CD4-positive, alpha-beta T cell treated with Interleukin-12 subunit alpha and Interleukin-12 subunit beta, for 1 hour (primary cell): ENCODE data around the gene PARD3.

Experiments used
- DNase-seq: peaks from one replicate; pipeline ENCODE4 v3.0.0-alpha.2; 2020

PARD3 gene

GRCh38 chr10:34736976-34737771 is 77.9 kb downstream of the PARD3 start:
- no peak for DNase-seq

- no peak for DNase-seq
Observed at GRCh38 chr10:34734918-34735317, 80.2 kb downstream of the PARD3 start.

DNA sequence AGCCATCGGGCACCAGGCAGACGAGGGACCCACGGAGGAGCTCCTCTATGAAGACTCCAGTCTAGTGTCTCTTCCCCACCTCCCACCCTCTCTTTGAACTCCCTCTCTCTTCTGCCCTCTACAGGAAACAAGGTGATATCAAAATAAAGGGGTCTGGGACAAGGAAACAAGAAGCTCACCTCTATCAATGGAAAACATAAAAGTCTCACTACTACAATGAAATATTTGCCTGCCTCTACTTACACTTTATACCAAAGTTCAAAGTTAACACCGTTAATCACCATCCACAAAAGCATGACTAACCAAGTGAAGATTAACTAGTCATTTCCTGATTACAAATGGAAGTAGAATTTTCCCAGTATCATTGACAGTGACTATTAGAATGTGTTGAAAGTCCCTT is 82.2 kb downstream of the PARD3 start:
- no peak for DNase-seq

GRCh38 chr10:34731885-34732701 is 83.0 kb downstream of the PARD3 start:
- DNase-seq: no peak

GRCh38 chr10:34731213-34731612 is 83.9 kb downstream of the PARD3 start:
- no peak for DNase-seq

GRCh38 chr10:34730726-34731125 is 84.4 kb downstream of the PARD3 start:
- DNase-seq: no peak

GRCh38 chr10:34729619-34730018 is 85.5 kb downstream of the PARD3 start:
- DNase-seq: no peak

GRCh38 chr10:34728361-34728760 is 86.7 kb downstream of the PARD3 start:
- DNase-seq: no peak

- DNase-seq: no peak
Observed at GRCh38 chr10:34727595-34728033, 87.5 kb downstream of the PARD3 start.

DNA sequence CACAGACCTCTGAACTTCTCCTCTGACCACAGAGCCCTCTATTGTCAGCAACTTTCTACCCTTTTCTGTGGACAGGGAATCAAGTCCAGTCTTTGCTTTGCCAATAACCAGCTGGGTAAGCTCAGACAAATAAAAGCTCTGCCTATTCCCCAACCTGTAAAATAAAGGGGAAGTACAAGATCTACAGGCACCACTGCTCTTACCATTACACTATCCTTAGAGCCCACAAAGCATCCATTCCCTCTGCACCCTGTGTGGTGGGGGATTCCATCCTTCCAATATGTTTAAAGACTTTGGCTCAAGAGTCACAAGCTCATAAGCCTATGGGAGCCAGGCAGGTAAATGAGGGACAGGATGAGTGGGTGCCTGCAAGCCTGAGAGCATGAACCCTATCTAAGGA is 88.2 kb downstream of the PARD3 start:
- no peak for DNase-seq

- no peak for DNase-seq
Observed at GRCh38 chr10:34723750-34724149, 91.3 kb downstream of the PARD3 start.

- no peak for DNase-seq
Observed at GRCh38 chr10:34722404-34722803, 92.7 kb downstream of the PARD3 start.

GRCh38 chr10:34721208-34721840 is 93.8 kb downstream of the PARD3 start:
- DNase-seq: no peak

- DNase-seq: no peak
Observed at GRCh38 chr10:34719746-34720145, 95.3 kb downstream of the PARD3 start.

DNA sequence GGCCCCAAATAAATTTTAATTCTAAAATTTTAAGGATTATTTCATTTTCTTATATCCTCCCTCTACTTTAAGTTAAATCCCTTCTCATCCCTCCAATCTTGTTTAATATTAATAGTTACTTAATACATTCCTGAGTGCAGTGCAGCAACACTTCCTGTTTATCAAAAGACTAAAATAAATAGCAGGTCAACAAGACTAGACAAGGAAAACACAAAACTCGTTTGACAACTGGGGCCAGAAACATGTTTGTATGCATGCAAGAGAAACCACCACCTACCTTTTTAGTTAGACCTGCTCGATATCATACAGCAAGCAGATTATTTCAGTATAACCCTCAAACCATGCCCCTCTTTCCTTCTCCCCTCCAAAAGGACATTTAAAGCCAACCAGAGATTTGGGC is 95.8 kb downstream of the PARD3 start:
- no peak for DNase-seq

DNA sequence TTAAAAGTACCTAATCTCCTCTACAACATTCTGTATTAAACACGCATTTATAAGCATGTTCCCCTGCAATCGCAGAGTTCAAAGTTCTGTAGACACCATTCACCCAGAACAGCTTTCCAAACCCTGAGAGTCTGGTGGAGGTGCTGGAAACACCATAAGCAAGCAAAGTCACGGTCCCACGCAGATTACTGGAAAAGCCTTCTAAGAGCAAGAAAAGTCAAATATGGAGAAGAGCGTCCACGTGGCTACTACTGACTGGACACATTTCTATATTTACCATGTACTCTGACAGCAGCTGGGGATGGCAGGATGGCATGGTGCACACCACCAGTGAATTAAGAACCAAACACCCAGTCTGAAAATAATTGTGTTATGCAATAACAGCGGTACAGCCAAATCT is 97.7 kb downstream of the PARD3 start:
- no peak for DNase-seq

- no peak for DNase-seq
Observed at GRCh38 chr10:34716958-34717357, 98.1 kb downstream of the PARD3 start.

DNA sequence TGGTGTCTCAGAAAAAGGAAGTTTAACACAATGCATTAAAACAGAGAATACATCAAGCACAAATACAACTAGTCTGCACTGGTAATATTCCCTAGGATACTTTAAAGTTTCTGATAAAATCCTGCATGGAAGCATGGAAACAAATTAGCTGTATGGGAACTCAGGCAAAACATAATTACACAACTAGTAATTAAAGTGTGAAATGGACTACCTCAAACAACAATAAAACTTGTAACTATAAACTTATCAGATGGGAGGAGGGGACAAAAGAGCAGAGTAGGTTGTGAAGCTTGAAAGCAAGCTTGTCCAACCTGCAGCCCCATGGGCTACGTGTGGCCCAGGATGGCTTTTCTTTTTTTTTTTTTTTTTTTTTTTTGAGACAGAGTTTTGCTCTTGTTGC is 98.9 kb downstream of the PARD3 start:
- no peak for DNase-seq

DNA sequence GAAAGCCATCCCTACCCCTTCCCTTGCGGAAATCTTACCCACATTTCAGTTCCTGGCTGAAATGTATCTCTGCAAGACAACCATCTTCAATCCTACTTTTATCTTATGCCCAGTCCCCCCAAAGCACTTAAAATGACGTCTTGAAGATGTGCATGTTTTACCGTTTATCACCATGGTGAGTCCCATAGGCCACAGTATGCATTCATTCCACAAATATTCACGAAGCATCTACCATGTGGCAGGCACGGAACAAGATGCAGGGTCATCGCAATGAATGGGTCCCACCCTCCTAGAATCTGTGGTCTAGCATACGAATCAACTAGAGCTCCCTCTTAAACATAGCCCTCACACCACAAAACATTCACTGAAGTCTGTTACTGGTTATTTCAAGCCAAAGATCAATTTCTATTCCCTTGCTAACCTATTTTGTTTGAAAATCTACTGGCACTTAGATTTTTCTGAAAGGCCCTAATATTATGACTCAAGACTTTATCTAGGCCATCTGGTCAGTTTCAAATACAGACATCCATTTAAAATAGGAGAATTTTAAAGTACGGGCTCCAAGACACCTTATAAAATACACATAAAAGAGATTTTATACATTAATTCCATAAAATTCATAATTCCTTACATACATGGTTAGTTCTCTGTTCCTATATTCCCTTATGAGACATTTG is 99.4 kb downstream of the PARD3 start:
- DNase-seq: no peak

- DNase-seq: no peak
Observed at GRCh38 chr10:34713875-34714274, 101.2 kb downstream of the PARD3 start.

DNA sequence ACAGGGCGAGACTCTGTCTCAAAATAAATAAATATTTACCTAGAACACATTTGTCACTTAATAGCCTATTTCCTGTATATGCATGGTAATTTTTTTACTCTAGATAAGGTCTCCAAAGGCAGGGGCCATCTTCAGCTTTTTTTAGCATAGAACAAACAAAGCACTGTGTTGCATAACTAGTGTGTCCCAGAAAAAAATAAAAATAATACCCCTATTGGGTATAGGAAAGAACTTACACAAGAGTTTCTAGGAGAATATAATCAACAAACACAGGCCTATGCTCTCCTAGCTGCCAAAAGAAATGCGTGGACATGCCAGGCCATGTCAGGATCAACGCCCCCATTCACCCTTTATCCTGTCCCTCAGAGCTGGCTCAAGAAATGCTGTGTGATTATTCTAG is 103.6 kb downstream of the PARD3 start:
- no peak for DNase-seq

DNA sequence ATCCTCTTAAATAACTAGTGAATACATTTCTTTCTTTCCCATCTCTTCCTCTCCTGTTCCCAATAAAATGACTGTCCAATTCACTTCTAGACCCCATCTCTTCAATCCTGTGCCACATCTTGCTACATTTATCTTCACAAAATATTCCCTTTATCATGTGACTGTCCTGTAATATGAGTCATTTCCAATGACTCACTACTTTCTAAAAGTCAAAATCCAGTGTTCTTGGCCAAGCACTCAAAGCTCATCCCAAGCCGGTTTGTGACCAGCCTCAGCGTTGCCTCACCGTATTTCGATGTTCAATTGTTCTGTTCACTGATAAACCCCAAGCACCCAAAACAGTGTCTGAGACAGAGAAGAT is 104.7 kb downstream of the PARD3 start:
- DNase-seq: no peak
